Trophoblast cell (in vitro differentiated cells and primary cell): ENCODE data around the gene TIGD1.

ENCODE experiments used
- DNase-seq, 2 donors: peaks; one replicate each; pipeline ENCODE4 v3.0.0-alpha.2; 2016
- H2AFZ ChIP-seq: 2 replicates; pipeline ENCODE4 v1.6.1; 2013; ENCODE audit warnings: low read length, moderate library complexity, mild to moderate bottlenecking; ENCODE audit not compliant: insufficient read depth, poor library complexity
- H2AK5ac ChIP-seq: 2 replicates; pipeline ENCODE4 v1.6.1; 2013; ENCODE audit warnings: mild to moderate bottlenecking, low read length
- H2BK120ac ChIP-seq: 2 replicates; pipeline ENCODE4 v1.6.1; 2013; ENCODE audit warnings: low read length, mild to moderate bottlenecking, moderate library complexity; ENCODE audit not compliant: insufficient read depth, poor library complexity
- H2BK12ac ChIP-seq: 2 replicates; pipeline ENCODE4 v1.6.1; 2013; ENCODE audit warnings: mild to moderate bottlenecking, low read length, moderate library complexity
- H2BK5ac ChIP-seq: 2 replicates; pipeline ENCODE4 v1.6.1; 2013; ENCODE audit warnings: low read length, low read depth, moderate library complexity, mild to moderate bottlenecking; ENCODE audit not compliant: poor library complexity
- H3K14ac ChIP-seq: 2 replicates; pipeline ENCODE4 v1.6.1; 2013; ENCODE audit warnings: mild to moderate bottlenecking, low read length
- H3K18ac ChIP-seq: 2 replicates; pipeline ENCODE4 v1.6.1; 2013; ENCODE audit warnings: mild to moderate bottlenecking, low read length
- H3K23ac ChIP-seq: 2 replicates; pipeline ENCODE4 v1.6.1; 2013; ENCODE audit warnings: low read length
- H3K27ac ChIP-seq: 2 replicates; pipeline ENCODE4 v1.5.1; 2013; ENCODE audit warnings: low read depth, mild to moderate bottlenecking, inconsistent platforms, low read length, moderate library complexity
- H3K27me3 ChIP-seq: 2 replicates; pipeline ENCODE4 v1.6.1; 2013; ENCODE audit warnings: inconsistent platforms, mild to moderate bottlenecking, low read length, moderate library complexity; ENCODE audit not compliant: insufficient read depth
- H3K36me3 ChIP-seq, 2 experiments: 1 replicate in 1 of 2; 2 replicates in 1 of 2; pipeline ENCODE4 v1.6.1; 2013; ENCODE audit warnings: low read length in 2 of 2, mild to moderate bottlenecking in 2 of 2, moderate library complexity in 1 of 2; ENCODE audit not compliant: insufficient read depth in 2 of 2, control insufficient read depth in 1 of 2
- H3K4ac ChIP-seq: 2 replicates; pipeline ENCODE4 v1.6.1; 2013; ENCODE audit warnings: low read depth, mild to moderate bottlenecking, low read length, moderate library complexity
- H3K4me1 ChIP-seq, 2 experiments: 1 replicate in 1 of 2; 2 replicates in 1 of 2; pipeline ENCODE4 v1.6.1; 2013; ENCODE audit warnings: low read length in 2 of 2, mild to moderate bottlenecking in 2 of 2, moderate library complexity in 1 of 2; ENCODE audit not compliant: insufficient read depth in 2 of 2, control insufficient read depth in 1 of 2
- H3K4me2 ChIP-seq: 2 replicates; pipeline ENCODE4 v1.6.1; 2013; ENCODE audit warnings: inconsistent platforms, mild to moderate bottlenecking, low read length, moderate library complexity
- H3K4me3 ChIP-seq: 2 replicates; pipeline ENCODE4 v1.5.1; 2013; ENCODE audit warnings: mild to moderate bottlenecking, low read depth, low read length, inconsistent platforms
- H3K79me1 ChIP-seq: one replicate; pipeline ENCODE4 v1.6.1; 2013; ENCODE audit warnings: low read length
- H3K79me2 ChIP-seq: 2 replicates; pipeline ENCODE4 v1.6.1; 2013; ENCODE audit warnings: low read length, mild to moderate bottlenecking; ENCODE audit not compliant: control insufficient read depth, insufficient read depth, poor library complexity
- H3K9ac ChIP-seq: 2 replicates; pipeline ENCODE4 v1.6.1; 2013; ENCODE audit warnings: mild to moderate bottlenecking, low read length
- H3K9me3 ChIP-seq: 2 replicates; pipeline ENCODE4 v1.6.1; 2013; ENCODE audit warnings: low read depth, mild to moderate bottlenecking, control low read depth, inconsistent platforms, low read length; ENCODE audit not compliant: insufficient read depth
- H4K12ac ChIP-seq: 2 replicates; pipeline ENCODE4 v1.6.1; 2013; ENCODE audit warnings: low read depth, mild to moderate bottlenecking, low read length, moderate library complexity
- H4K8ac ChIP-seq: 2 replicates; pipeline ENCODE4 v1.6.1; 2013; ENCODE audit warnings: low read depth, mild to moderate bottlenecking, low read length, moderate library complexity
- H4K91ac ChIP-seq: one replicate; pipeline ENCODE4 v1.6.1; 2013; ENCODE audit warnings: low read depth, mild to moderate bottlenecking, low read length, moderate library complexity
- WGBS: extraction: QIAGEN DNeasy Blood & Tissue Kit; methylation state at CpG from one replicate; pipeline ENCODE4 v1.1.7; 2013; ENCODE audit warnings: missing lambda C conversion rate; ENCODE audit not compliant: insufficient read length, insufficient coverage; ENCODE audit errors: extremely low coverage; 5-methylcytosine and 5-hydroxymethylcytosine counted together

TIGD1 gene

DNA sequence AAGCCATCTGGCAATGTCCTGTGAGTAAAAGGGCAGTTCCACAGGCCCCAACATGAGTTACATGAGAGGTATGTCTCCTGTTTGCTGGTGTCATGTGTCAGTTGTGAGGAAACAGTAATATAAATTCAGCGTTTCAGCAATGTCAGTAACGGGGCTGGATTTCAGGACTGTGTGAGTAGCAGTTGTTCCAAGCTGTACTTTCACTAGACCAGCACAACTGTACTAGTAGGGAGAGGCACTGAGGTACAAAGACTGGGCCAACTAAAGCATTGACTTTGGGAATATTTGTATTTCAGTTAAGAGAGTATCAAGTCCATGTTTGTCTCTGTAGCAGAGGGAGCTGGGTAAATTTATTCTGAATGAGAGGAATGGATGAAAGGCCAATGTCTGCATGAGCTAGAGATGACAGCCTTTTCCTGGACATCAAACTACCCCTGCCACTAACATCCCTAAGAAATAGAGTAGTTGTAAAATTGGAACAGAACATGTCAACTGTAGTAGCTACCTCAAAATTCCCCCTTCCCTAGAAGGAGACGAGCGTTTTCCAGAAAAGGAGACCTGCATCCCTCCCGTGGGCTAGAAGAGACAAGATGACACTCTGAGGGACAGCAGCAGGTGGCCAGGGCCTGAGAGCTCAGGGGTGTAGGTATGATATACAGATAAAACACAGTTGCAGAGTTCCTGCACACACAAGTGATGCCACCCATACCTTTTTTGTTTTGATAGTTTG lies 24.5 kb upstream of the TIGD1 start:
- Histone ChIP-seq H3K4me2 (no peak overlapping the region), H2AK5ac (no peak overlapping the region), H3K27me3 (no peaks in the 10 kb centered on the region), H2BK5ac (no peak overlapping the region), H3K4me1 (peaks cover 0 to 3% of the 10 kb centered on the region in 2 experiments), H3K23ac (no peak overlapping the region), H2BK120ac (no peak overlapping the region), H3K36me3 (peaks cover 10 to 26% of the 10 kb centered on the region in 2 experiments), H2BK12ac (no peak overlapping the region), H4K8ac (no peak overlapping the region), H2AFZ (no peak overlapping the region), H4K91ac (no peak overlapping the region), H3K79me2 (no peaks in the 10 kb centered on the region), H3K27ac (no peak overlapping the region), H4K12ac (no peak overlapping the region), H3K14ac (no peak overlapping the region), H3K18ac (no peak overlapping the region), H3K4me3 (no peak overlapping the region), H3K9me3 (no peaks in the 10 kb centered on the region), H3K9ac (no peak overlapping the region), H3K79me1 (no peaks in the 10 kb centered on the region), H3K4ac (no peak overlapping the region)
- no peak for DNase-seq
- WGBS: no CpG with 5 or more reads among the region's 5 CpGs

- Histone ChIP-seq H4K8ac (no peak overlapping the region), H3K9me3 (no peaks in the 10 kb centered on the region), H3K9ac (no peak overlapping the region), H3K14ac (no peak overlapping the region), H4K91ac (no peak overlapping the region), H2AK5ac (no peak overlapping the region), H3K36me3 (peaks cover 16 to 35% of the 10 kb centered on the region in 2 experiments), H3K4me1 (peaks cover 0 to 3% of the 10 kb centered on the region in 2 experiments), H2BK120ac (no peak overlapping the region), H3K79me1 (no peaks in the 10 kb centered on the region), H3K4ac (no peak overlapping the region), H3K4me2 (no peak overlapping the region), H3K4me3 (no peak overlapping the region), H3K23ac (no peak overlapping the region), H2AFZ (no peak overlapping the region), H3K18ac (no peak overlapping the region), H2BK5ac (no peak overlapping the region), H4K12ac (no peak overlapping the region), H3K27ac (no peak overlapping the region), H3K79me2 (no peaks in the 10 kb centered on the region), H3K27me3 (no peaks in the 10 kb centered on the region), H2BK12ac (no peak overlapping the region)
- WGBS: no CpG with 5 or more reads among the region's 8 CpGs
- DNase-seq: no peak
Observed at GRCh38 chr2:232573771-232574435, 23.5 kb upstream of the TIGD1 start.

DNA sequence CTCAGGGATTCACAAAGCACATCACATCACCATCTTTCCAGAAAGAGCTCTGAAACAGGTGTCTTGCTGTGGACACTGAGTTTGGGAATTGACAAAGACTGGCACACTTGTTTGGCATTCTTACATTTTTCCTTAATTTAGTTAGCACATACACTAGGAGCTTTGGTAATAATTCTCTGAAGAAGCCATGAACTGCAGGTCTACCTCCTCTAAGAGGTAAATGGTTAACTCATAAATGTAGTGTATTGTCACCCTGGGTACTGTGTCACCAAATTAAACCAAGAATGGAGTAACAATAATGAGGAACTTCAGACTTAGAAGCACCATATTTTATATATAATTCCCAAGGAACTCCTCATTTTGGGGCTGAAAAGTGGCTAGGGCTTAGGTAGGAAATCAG lies 22.7 kb upstream of the TIGD1 start:
- Histone ChIP-seq H3K27ac (no peak overlapping the region), H3K4me1 (peaks cover 0 to 3% of the 10 kb centered on the region in 2 experiments), H2AFZ (no peak overlapping the region), H4K91ac (no peak overlapping the region), H2BK12ac (no peak overlapping the region), H3K27me3 (no peaks in the 10 kb centered on the region), H3K18ac (no peak overlapping the region), H3K79me1 (no peaks in the 10 kb centered on the region), H3K14ac (no peak overlapping the region), H4K8ac (no peak overlapping the region), H3K4ac (no peak overlapping the region), H3K4me2 (no peak overlapping the region), H2BK5ac (no peak overlapping the region), H3K23ac (no peak overlapping the region), H3K9ac (no peak overlapping the region), H3K36me3 (peaks cover 22 to 43% of the 10 kb centered on the region in 2 experiments), H4K12ac (no peak overlapping the region), H2BK120ac (no peak overlapping the region), H3K79me2 (no peaks in the 10 kb centered on the region), H3K9me3 (no peaks in the 10 kb centered on the region), H2AK5ac (no peak overlapping the region), H3K4me3 (no peak overlapping the region)
- DNase-seq: no peak

DNA sequence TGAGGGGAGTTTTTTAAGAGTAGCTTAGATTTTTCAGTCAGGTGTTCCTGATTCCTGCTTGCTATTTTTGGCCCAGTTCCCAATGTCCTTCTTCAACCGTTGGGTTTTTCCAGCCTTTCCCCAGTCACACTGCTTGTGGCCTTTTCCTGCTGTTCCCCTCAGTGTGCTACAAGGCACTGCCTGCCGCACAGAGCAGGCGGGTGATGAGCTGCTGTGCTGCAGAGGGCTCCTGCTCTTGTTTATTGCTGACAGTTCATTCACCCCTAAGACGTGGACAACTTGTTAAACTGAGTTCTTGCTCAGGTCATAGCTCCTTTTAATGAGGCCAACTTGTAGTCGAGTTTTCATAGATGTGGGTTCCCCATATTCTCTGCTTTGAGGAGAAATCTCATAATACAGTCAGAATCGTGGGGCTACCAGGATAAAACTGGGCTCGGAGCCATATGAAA lies 20.7 kb upstream of the TIGD1 start:
- Histone ChIP-seq H3K23ac (no peak overlapping the region), H3K4me1 (no peaks in the 10 kb centered on the region), H3K4me3 (no peak overlapping the region), H3K79me2 (no peaks in the 10 kb centered on the region), H2BK120ac (no peak overlapping the region), H3K4me2 (no peak overlapping the region), H3K36me3 (peaks cover 32 to 59% of the 10 kb centered on the region in 2 experiments), H2AFZ (no peak overlapping the region), H3K4ac (no peak overlapping the region), H2BK5ac (no peak overlapping the region), H4K12ac (no peak overlapping the region), H2AK5ac (no peak overlapping the region), H3K9me3 (no peaks in the 10 kb centered on the region), H3K18ac (no peak overlapping the region), H2BK12ac (no peak overlapping the region), H3K79me1 (no peaks in the 10 kb centered on the region), H3K27ac (no peak overlapping the region), H4K91ac (no peak overlapping the region), H3K27me3 (no peaks in the 10 kb centered on the region), H3K14ac (no peak overlapping the region), H4K8ac (no peak overlapping the region), H3K9ac (no peak overlapping the region)
- WGBS: no CpG with 5 or more reads among the region's 7 CpGs
- DNase-seq: no peak
